H9 (cell line): ENCODE results near the gene ZC3H10. TPM values are rescaled to one million over a fixed set of nuclear protein-coding genes. Genes with fewer than 3 reads are reported as not detected.
A peak's percentile ranks its signal among the peaks of the same experiment; 100 is the strongest.

ENCODE experiments used
- DNase-seq: peaks from one replicate; pipeline ENCODE4 v3.0.0-alpha.2; 2017
- H2AFZ ChIP-seq: one replicate; pipeline ENCODE4 v1.6.1; 2013; ENCODE audit warnings: mild to moderate bottlenecking, low read length, control low read depth, moderate library complexity
- H2AK5ac ChIP-seq: 2 replicates; pipeline ENCODE4 v1.6.1; 2013; ENCODE audit warnings: low read length, control low read depth, mixed read lengths; ENCODE audit not compliant: insufficient read length
- H2BK120ac ChIP-seq: one replicate; pipeline ENCODE4 v1.6.1; 2013; ENCODE audit warnings: low read depth, mild to moderate bottlenecking, low read length, control low read depth, inconsistent platforms; ENCODE audit not compliant: poor library complexity, severe bottlenecking
- H2BK12ac ChIP-seq: 2 replicates; pipeline ENCODE4 v1.6.1; 2013; ENCODE audit warnings: low read length, control low read depth, mixed read lengths, low read depth; ENCODE audit not compliant: insufficient read length
- H2BK15ac ChIP-seq: 2 replicates; pipeline ENCODE4 v1.6.1; 2013; ENCODE audit warnings: low read depth, low read length, control low read depth
- H2BK20ac ChIP-seq: one replicate; pipeline ENCODE4 v1.6.1; 2013; ENCODE audit warnings: low read depth, mild to moderate bottlenecking, low read length, control low read depth, inconsistent platforms; ENCODE audit not compliant: poor library complexity, severe bottlenecking
- H2BK5ac ChIP-seq: 2 replicates; pipeline ENCODE4 v1.6.1; 2013; ENCODE audit warnings: low read length, control low read depth, mixed read lengths; ENCODE audit not compliant: insufficient read length
- H3K14ac ChIP-seq: 2 replicates; pipeline ENCODE4 v1.6.1; 2013; ENCODE audit warnings: low read length, control low read depth; ENCODE audit not compliant: insufficient read depth
- H3K18ac ChIP-seq: 2 replicates; pipeline ENCODE4 v1.6.1; 2013; ENCODE audit warnings: low read depth, mild to moderate bottlenecking, mixed read lengths, low read length, control low read depth; ENCODE audit not compliant: insufficient read length
- H3K23ac ChIP-seq: 2 replicates; pipeline ENCODE4 v1.6.1; 2013; ENCODE audit warnings: low read length, control low read depth, mixed read lengths, low read depth; ENCODE audit not compliant: insufficient read length
- H3K23me2 ChIP-seq: 2 replicates; pipeline ENCODE4 v1.6.1; 2013; ENCODE audit warnings: low read depth, mild to moderate bottlenecking, mixed read lengths, low read length, control low read depth; ENCODE audit not compliant: insufficient read length, poor library complexity, severe bottlenecking
- H3K27ac ChIP-seq: 2 replicates; pipeline ENCODE4 v1.5.1; 2013; ENCODE audit warnings: low read length, control low read depth, mixed read lengths, low read depth; ENCODE audit not compliant: insufficient read length
- H3K27me3 ChIP-seq: 2 replicates; pipeline ENCODE4 v1.6.1; 2013; ENCODE audit warnings: low read length, control low read depth, inconsistent platforms; ENCODE audit not compliant: insufficient read depth
- H3K4ac ChIP-seq: 2 replicates; pipeline ENCODE4 v1.6.1; 2013; ENCODE audit warnings: low read depth, mild to moderate bottlenecking, control low read depth, inconsistent platforms, low read length, moderate library complexity
- H3K4me1 ChIP-seq: 2 replicates; pipeline ENCODE4 v1.6.1; 2013; ENCODE audit warnings: low read length, control low read depth, inconsistent platforms; ENCODE audit not compliant: insufficient read depth
- H3K4me2 ChIP-seq: 2 replicates; pipeline ENCODE4 v1.6.1; 2013; ENCODE audit warnings: low read length, control low read depth, mixed read lengths; ENCODE audit not compliant: insufficient read length, insufficient read depth
- H3K56ac ChIP-seq: 2 replicates; pipeline ENCODE4 v1.6.1; 2013; ENCODE audit warnings: low read depth, mild to moderate bottlenecking, mixed read lengths, low read length, control low read depth; ENCODE audit not compliant: insufficient read length
- H3K79me1 ChIP-seq: 2 replicates; pipeline ENCODE4 v1.6.1; 2013; ENCODE audit warnings: low read depth, mild to moderate bottlenecking, moderate library complexity, low read length, control low read depth, inconsistent platforms; ENCODE audit not compliant: insufficient read depth, poor library complexity, severe bottlenecking
- H3K79me2 ChIP-seq: 2 replicates; pipeline ENCODE4 v1.6.1; 2013; ENCODE audit warnings: low read length, control low read depth, inconsistent platforms; ENCODE audit not compliant: insufficient read depth
- H3K9ac ChIP-seq: 2 replicates; pipeline ENCODE4 v1.6.1; 2013; ENCODE audit warnings: low read length, control low read depth, mixed read lengths; ENCODE audit not compliant: insufficient read length; ENCODE audit errors: extremely low read depth
- H3K9me3 ChIP-seq: one replicate; pipeline ENCODE4 v1.6.1; 2013; ENCODE audit warnings: low read depth, low read length, inconsistent platforms; ENCODE audit not compliant: control insufficient read depth
- H3T11ph ChIP-seq: one replicate; pipeline ENCODE4 v1.6.1; 2013; ENCODE audit warnings: mild to moderate bottlenecking, low read length, control low read depth, inconsistent platforms
- H4K20me1 ChIP-seq: one replicate; pipeline ENCODE4 v1.6.1; 2013; ENCODE audit not compliant: control insufficient read depth, insufficient read length, insufficient read depth
- H4K5ac ChIP-seq: 2 replicates; pipeline ENCODE4 v1.6.1; 2013; ENCODE audit warnings: low read depth, mild to moderate bottlenecking, mixed read lengths, low read length, control low read depth; ENCODE audit not compliant: insufficient read length
- H4K8ac ChIP-seq: replicated peaks from 2 replicates; pipeline ENCODE4 v1.6.1; 2013; ENCODE audit warnings: low read length, control low read depth, mixed read lengths, low read depth; ENCODE audit not compliant: insufficient read length
- H4K91ac ChIP-seq: 2 replicates; pipeline ENCODE4 v1.6.1; 2013; ENCODE audit warnings: low read depth, mild to moderate bottlenecking, moderate library complexity, mixed read lengths, low read length, control low read depth; ENCODE audit not compliant: insufficient read length
- H3K27ac Mint-ChIP-seq, 3 experiments: 2 replicates in 2 of 3; 3 replicates in 1 of 3; pipeline ENCODE4 v1.8.0; 2020 to 2021; ENCODE audit warnings: mixed read lengths in 3 of 3, mild to moderate bottlenecking in 1 of 3, moderate library complexity in 1 of 3
- H3K27me3 Mint-ChIP-seq: 2 replicates; pipeline ENCODE4 v1.8.0; 2021; ENCODE audit warnings: low read depth, mild to moderate bottlenecking, moderate library complexity, mixed read lengths
- H3K36me3 Mint-ChIP-seq, 3 experiments: 2 replicates in 2 of 3; 3 replicates in 1 of 3; pipeline ENCODE4 v1.8.0; 2020 to 2021; ENCODE audit warnings: low read depth in 3 of 3, mixed read lengths in 3 of 3; ENCODE audit not compliant: insufficient read depth in 1 of 3
- H3K4me1 Mint-ChIP-seq, 2 experiments: 2 replicates each; pipeline ENCODE4 v1.8.0; 2020; ENCODE audit warnings: mixed read lengths in 2 of 2
- H3K4me3 Mint-ChIP-seq, 2 experiments: 2 replicates in 1 of 2; 3 replicates in 1 of 2; pipeline ENCODE4 v1.8.0; 2020 to 2021; ENCODE audit warnings: mild to moderate bottlenecking in 2 of 2, mixed read lengths in 2 of 2, moderate library complexity in 1 of 2
- H3K9me3 Mint-ChIP-seq, 2 experiments: 2 replicates in 1 of 2; 3 replicates in 1 of 2; pipeline ENCODE4 v1.8.0; 2020; ENCODE audit warnings: mild to moderate bottlenecking in 2 of 2, mixed read lengths in 2 of 2, moderate library complexity in 1 of 2
- CTCF ChIP-seq: fragments of 200-600 bp; sonication (generic); conservative IDR thresholded peaks from 3 replicates; pipeline ENCODE4 v1.8.0; 2021; ENCODE audit warnings: antibody characterized with exemption, mild to moderate bottlenecking
- WGBS: extraction: QIAGEN DNeasy Blood & Tissue Kit; methylation state at CpG from one replicate; pipeline ENCODE4 v1.1.7; 2013; ENCODE audit warnings: missing lambda C conversion rate, low lambda C conversion rate, mixed read lengths; ENCODE audit not compliant: insufficient read length; ENCODE audit errors: extremely low coverage; 5-methylcytosine and 5-hydroxymethylcytosine counted together
- total RNA-seq: library from RNA; stranded (reverse); gene quantifications from 2 replicates; pipeline ENCODE4 v1.2.1, GENCODE V29; 2021

Gene ZC3H10
- total RNA-seq, 1 experiment from 2014 or later = 9.4 TPM

- Mint-ChIP-seq H3K27ac (peak within 1 kb of the TSS; percentile 96 to 99 (median 98)), H3K4me1 (peaks cover 54 to 70% of the 10 kb centered on the region in 2 experiments), H3K36me3 (peaks cover 57 to 69% (median 63%) of the 10 kb centered on the region in 3 experiments), H3K9me3 (peaks cover 0 to 4% of the 10 kb centered on the region in 2 experiments; a peak in 3 of 5 replicates), H3K27me3 (peaks cover 6% of the 10 kb centered on the region; the same call in 1 of the 2 replicates), H3K4me3 (peak within 1 kb of the TSS; percentile 93 to 96)
- Histone ChIP-seq H2BK20ac (no peak within 1 kb of the TSS), H3K9me3 (no peaks in the 10 kb centered on the region), H2BK12ac (no peak within 1 kb of the TSS), H4K91ac (no peak within 1 kb of the TSS), H2BK15ac (no peak within 1 kb of the TSS), H3K18ac (peak within 1 kb of the TSS; percentile 92), H3T11ph (no peak within 1 kb of the TSS), H3K27me3 (no peaks in the 10 kb centered on the region), H2AFZ (no peak within 1 kb of the TSS), H3K79me1 (peaks cover 2% of the 10 kb centered on the region), H3K9ac (peak within 1 kb of the TSS; percentile 98), H2AK5ac (no peak within 1 kb of the TSS), H3K23ac (no peak within 1 kb of the TSS), H4K5ac (peak within 1 kb of the TSS; percentile 68), H3K4me2 (peak within 1 kb of the TSS; percentile 80), H3K79me2 (peaks cover 3% of the 10 kb centered on the region; the same call in 1 of the 2 replicates), H2BK5ac (peak within 1 kb of the TSS; percentile 75), H4K8ac (no peak within 1 kb of the TSS), H3K23me2 (peaks cover 15% of the 10 kb centered on the region), H3K4ac (peak within 1 kb of the TSS; percentile 2; the same call in 1 of the 2 replicates), H3K14ac (peak within 1 kb of the TSS; percentile 92), H3K56ac (no peak within 1 kb of the TSS), H3K4me1 (peaks cover 7% of the 10 kb centered on the region; the same call in 1 of the 2 replicates), H2BK120ac (peak within 1 kb of the TSS; percentile 64), H3K27ac (peak within 1 kb of the TSS; percentile 80), H4K20me1 (no peaks in the 10 kb centered on the region)
- DNase-seq = peak; percentile 98
- no CpG with 5 or more reads among the region's 30 CpGs for WGBS
- no peak for TF ChIP-seq CTCF
Measured at GRCh38 chr12:56158029-56158925, 40.2 kb downstream of the ZC3H10 start, which contains the start of gene MYL6. Gene MYL6, plus strand, starts transcription at chr12:56158359. Its CDS starts 43 bp downstream, at chr12:56158402.
